ENCODE data around the gene NCOA7. TPM values are rescaled to one million over a fixed set of nuclear protein-coding genes. Genes with fewer than 3 reads are reported as not detected.

Gene NCOA7
- total and polyA plus RNA-seq, 10 of the 15 experiments (the other 5 are each of a cell fraction or from before 2014, with no cell fraction given): 18.9 to 50.3 (median 34.2) TPM

DNA sequence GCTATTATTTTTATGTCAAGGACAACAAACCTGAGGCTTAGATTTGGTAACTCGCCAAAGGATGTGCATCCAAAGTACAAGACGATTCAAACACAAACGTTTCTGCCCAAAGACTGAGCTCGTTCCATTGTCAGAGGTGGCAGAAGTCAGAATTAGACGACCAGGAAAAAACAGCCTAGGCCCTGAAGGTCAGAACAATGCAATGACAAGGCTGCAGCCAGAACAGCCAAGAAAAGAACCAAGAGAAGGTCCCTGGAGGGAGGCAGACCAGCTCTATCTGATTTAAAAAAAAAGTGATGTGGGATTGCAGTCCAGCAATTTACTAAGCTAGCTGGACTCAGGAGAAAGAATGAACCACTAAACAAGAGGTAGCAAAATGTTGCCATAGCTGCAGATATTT lies 54.2 kb downstream of the NCOA7 start:
- Histone ChIP-seq H3K36me3 (ENCODE audit: control insufficient read depth in 2 of 2, insufficient read depth in 2 of 2, low read length in 1 of 2) (no peaks in the 10 kb centered on the region), H3K4me2 (ENCODE audit: control insufficient read depth, insufficient read depth) (no peak overlapping the region), H3K79me2 (ENCODE audit: control insufficient read depth, insufficient read depth, low read length) (peaks cover 5% of the 10 kb centered on the region), H3K27me3 (replicated peaks in 1 of 2; ENCODE audit: control insufficient read depth in 2 of 2, insufficient read depth in 2 of 2, low read length in 1 of 2) (no peaks in the 10 kb centered on the region), H3K4me1 (ENCODE audit: control insufficient read depth, insufficient read depth, low read length) (no peaks in the 10 kb centered on the region), H3K9me3 (replicated peaks; ENCODE audit: control insufficient read depth, insufficient read depth, low read length) (no peaks in the 10 kb centered on the region), H3K9ac (ENCODE audit: control insufficient read depth, insufficient read depth, low read length) (no peak overlapping the region), H3K27ac (ENCODE audit: control insufficient read depth, insufficient read depth) (no peak overlapping the region), H2AFZ (ENCODE audit: control insufficient read depth, low read depth, low read length) (no peak overlapping the region), H3K4me3 (no peak overlapping the region), H4K20me1 (ENCODE audit: control insufficient read depth, insufficient read depth) (no peaks in the 10 kb centered on the region)
- in situ Hi-C loops (cut with MboI): no loop called here
- intact Hi-C loops (cut with micrococcal nuclease; ENCODE audit: unreplicated experiment): no loop called here
- DNase-seq (ENCODE audit: low read depth, low spot score) (no peak), FAIRE-seq (no peak), ATAC-seq (no peak)
- ChIA-PET CTCF (interaction anchor here (0.9 to 1.9 kb wide), 9 partner anchors 10 to 141 kb away, joined by 3 to 10 read pairs (median 5); partner anchors contain the start of genes HINT3, NCOA7 and TRMT11), SMC1A (ENCODE audit: uncharacterized antibody, unreplicated experiment) (interaction anchor here (0.6 to 2.7 kb wide), 5 partner anchors 10 to 434 kb away, joined by 3 to 15 read pairs (median 5); partner anchors contain the start of gene NCOA7), RAD21 (ENCODE audit: unreplicated experiment) (interaction anchor here (1.0 to 1.4 kb wide), 3 partner anchors 11 to 53 kb away, joined by 3 to 8 read pairs (median 4); no protein-coding TSS in a partner anchor), POLR2A (interaction anchor here (1.5 kb wide), 1 partner anchor 51 kb away, joined by 4 read pairs; no protein-coding TSS in a partner anchor)
- BruUV-seq (replicated peaks): no TSS peak
- WGBS (ENCODE audit: insufficient coverage, insufficient replicate concordance, low lambda C conversion rate, missing lambda C conversion rate): 96% methylated on average over 5 of the region's 5 CpGs
- TF ChIP-seq TAF1 (IDR thresholded peaks at IDR 0.05; ENCODE audit: borderline replicate concordance, low read depth, low read length): no peak
- no peak for TF ChIP-seq WRNIP1 (IDR thresholded peaks at IDR 0.05; ENCODE audit: borderline replicate concordance, low read depth, low read length)
- TF ChIP-seq CBX3 (IDR thresholded peaks at IDR 0.05; ENCODE audit: borderline replicate concordance, low read depth): no peak
- no peak for TF ChIP-seq ATF7 (IDR thresholded peaks at IDR 0.05; ENCODE audit: low read depth)
- TF ChIP-seq CBFB (IDR thresholded peaks at IDR 0.05; ENCODE audit: low read depth): no peak
- no peak for TF ChIP-seq BCL11A (IDR thresholded peaks at IDR 0.05; ENCODE audit: low read depth, low read length)
- no peak for TF ChIP-seq CEBPB (IDR thresholded peaks at IDR 0.05; ENCODE audit: borderline replicate concordance in 1 of 2, low read depth in 2 of 2, low read length in 2 of 2)
- TF ChIP-seq, protein P1, sequence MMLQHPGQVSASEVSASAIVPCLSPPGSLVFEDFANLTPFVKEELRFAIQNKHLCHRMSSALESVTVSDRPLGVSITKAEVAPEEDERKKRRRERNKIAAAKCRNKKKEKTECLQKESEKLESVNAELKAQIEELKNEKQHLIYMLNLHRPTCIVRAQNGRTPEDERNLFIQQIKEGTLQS (IDR thresholded peaks at IDR 0.05; ENCODE audit: borderline replicate concordance, extremely low read depth, low read depth, low read length): no peak
- no peak for TF ChIP-seq ZNF207 (IDR thresholded peaks at IDR 0.05; ENCODE audit: borderline replicate concordance)
- TF ChIP-seq FOXK2 (IDR thresholded peaks at IDR 0.05): no peak
- no peak for TF ChIP-seq MEF2B (IDR thresholded peaks at IDR 0.05; ENCODE audit: partially characterized antibody, poor library complexity, severe bottlenecking)
- no peak for TF ChIP-seq SPI1 (IDR thresholded peaks at IDR 0.05; ENCODE audit: borderline replicate concordance, insufficient read depth, low read depth, low read length)
- TF ChIP-seq, protein P2, sequence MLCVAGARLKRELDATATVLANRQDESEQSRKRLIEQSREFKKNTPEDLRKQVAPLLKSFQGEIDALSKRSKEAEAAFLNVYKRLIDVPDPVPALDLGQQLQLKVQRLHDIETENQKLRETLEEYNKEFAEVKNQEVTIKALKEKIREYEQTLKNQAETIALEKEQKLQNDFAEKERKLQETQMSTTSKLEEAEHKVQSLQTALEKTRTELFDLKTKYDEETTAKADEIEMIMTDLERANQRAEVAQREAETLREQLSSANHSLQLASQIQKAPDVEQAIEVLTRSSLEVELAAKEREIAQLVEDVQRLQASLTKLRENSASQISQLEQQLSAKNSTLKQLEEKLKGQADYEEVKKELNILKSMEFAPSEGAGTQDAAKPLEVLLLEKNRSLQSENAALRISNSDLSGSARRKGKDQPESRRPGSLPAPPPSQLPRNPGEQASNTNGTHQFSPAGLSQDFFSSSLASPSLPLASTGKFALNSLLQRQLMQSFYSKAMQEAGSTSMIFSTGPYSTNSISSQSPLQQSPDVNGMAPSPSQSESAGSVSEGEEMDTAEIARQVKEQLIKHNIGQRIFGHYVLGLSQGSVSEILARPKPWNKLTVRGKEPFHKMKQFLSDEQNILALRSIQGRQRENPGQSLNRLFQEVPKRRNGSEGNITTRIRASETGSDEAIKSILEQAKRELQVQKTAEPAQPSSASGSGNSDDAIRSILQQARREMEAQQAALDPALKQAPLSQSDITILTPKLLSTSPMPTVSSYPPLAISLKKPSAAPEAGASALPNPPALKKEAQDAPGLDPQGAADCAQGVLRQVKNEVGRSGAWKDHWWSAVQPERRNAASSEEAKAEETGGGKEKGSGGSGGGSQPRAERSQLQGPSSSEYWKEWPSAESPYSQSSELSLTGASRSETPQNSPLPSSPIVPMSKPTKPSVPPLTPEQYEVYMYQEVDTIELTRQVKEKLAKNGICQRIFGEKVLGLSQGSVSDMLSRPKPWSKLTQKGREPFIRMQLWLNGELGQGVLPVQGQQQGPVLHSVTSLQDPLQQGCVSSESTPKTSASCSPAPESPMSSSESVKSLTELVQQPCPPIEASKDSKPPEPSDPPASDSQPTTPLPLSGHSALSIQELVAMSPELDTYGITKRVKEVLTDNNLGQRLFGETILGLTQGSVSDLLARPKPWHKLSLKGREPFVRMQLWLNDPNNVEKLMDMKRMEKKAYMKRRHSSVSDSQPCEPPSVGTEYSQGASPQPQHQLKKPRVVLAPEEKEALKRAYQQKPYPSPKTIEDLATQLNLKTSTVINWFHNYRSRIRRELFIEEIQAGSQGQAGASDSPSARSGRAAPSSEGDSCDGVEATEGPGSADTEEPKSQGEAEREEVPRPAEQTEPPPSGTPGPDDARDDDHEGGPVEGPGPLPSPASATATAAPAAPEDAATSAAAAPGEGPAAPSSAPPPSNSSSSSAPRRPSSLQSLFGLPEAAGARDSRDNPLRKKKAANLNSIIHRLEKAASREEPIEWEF (IDR thresholded peaks at IDR 0.05; ENCODE audit: insufficient replicate concordance, low read depth, low read length): no peak
- TF ChIP-seq RAD51 (IDR thresholded peaks at IDR 0.05): no peak
- no peak for TF ChIP-seq POLR2AphosphoS5 (IDR thresholded peaks at IDR 0.05; ENCODE audit: low read length)
- no peak for TF ChIP-seq CHD4 (IDR thresholded peaks at IDR 0.05)
- no peak for TF ChIP-seq RB1 (IDR thresholded peaks at IDR 0.05; ENCODE audit: borderline replicate concordance)

Measured in GM12878 (cell line).